Lower lobe of right lung (tissue), 2 donors: ENCODE data around the gene RTCA. TPM values are rescaled to one million over a fixed set of nuclear protein-coding genes. Genes with fewer than 3 reads are reported as not detected.
"Not testable (repeated sequence)": the region's sequence is repeated elsewhere in the genome, so short reads cannot be mapped to it uniquely, and the experiment has no call there.

ENCODE experiments used
- ATAC-seq, 2 donors: fragments of 200-7000 bp; cut with Tn5 transposase; one replicate each; pipeline ENCODE4 v1.9.1; 2020 to 2022; ENCODE audit warnings: mild to moderate bottlenecking in 2 of 2, moderate library complexity in 2 of 2
- DNase-seq: peaks from one replicate; pipeline ENCODE4 v3.0.0-alpha.2; 2020
- H3K27ac ChIP-seq: fragments of 200-600 bp; one replicate; pipeline ENCODE4 v1.8.0; 2022
- H3K27me3 ChIP-seq: fragments of 200-600 bp; one replicate; pipeline ENCODE4 v1.8.0; 2022; ENCODE audit warnings: low read depth
- H3K36me3 ChIP-seq: fragments of 200-600 bp; one replicate; pipeline ENCODE4 v1.8.0; 2022; ENCODE audit warnings: mild to moderate bottlenecking
- H3K4me1 ChIP-seq: fragments of 200-600 bp; one replicate; pipeline ENCODE4 v1.8.0; 2022
- H3K4me3 ChIP-seq: fragments of 200-600 bp; one replicate; pipeline ENCODE4 v1.8.0; 2022; ENCODE audit warnings: mild to moderate bottlenecking
- H3K9me3 ChIP-seq: fragments of 200-600 bp; one replicate; pipeline ENCODE4 v1.8.0; 2022
- intact Hi-C: fragments of 100-400 bp; cut with DNase I; formaldehyde crosslinking; loops from one replicate; pipeline ENCODE4 v1.11.0; 2022
- total RNA-seq: library from RNA; stranded (reverse); fragmentation: NEBNext Ultra II Directional; extraction: Animal tissue kit (Norgen Biotek cat#: 25700); gene quantifications from one replicate; pipeline ENCODE4 v1.2.1, GENCODE V29; 2021
- TF ChIP-seq, protein P1 (sequence below): fragments of 200-600 bp; IDR thresholded peaks from one replicate; pipeline ENCODE4 v1.8.0; 2022; ENCODE audit warnings: antibody characterized with exemption, mild to moderate bottlenecking
- donor health status: DM: no; HTN: yes; CAD: no; lungs with severe emphysema.

Gene RTCA
- total RNA-seq, 1 donor from 2014 or later = 31.1 TPM

DNA sequence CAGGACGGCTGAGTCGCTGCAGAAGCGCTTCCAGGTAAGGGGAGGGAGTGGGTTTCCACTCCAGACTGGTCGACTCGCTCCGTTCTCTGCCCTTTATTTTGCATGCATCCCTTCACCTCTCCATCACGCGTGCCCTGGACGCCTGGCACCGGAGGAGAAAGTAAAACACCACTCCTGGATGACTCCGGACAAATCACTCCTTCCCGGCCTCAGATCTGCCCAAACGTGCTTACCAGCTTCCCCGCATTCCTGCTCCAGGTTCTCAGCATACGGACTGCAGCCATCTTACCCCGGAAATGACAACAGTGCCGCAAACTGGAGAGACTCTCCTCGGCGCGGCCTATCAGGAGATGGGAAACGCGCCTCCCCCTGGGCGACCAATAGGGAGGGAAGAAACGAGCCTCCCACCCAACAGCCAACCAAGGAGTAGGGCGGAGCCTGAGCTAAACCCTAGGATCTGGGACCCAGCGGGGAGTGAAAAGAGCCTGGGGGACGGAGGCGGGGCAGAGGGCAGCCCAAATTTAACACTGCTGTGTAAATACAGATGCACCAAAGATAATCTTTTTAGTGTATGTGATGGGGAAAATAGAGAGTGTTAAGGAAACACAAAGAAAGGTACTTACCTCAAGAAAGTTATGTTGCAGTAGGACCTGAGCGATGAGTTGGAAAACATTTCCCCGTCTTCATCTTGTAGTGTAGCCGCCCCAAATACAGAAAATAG is 16.3 kb upstream of the RTCA start, which contains the start of gene DBT:
Gene DBT, minus strand, starts transcription at position 298 of the 721 bp plus-strand sequence. Its CDS starts 14 bp downstream, at position 284.
- H3K36me3 ChIP-seq = no peaks in the 10 kb centered on the region
- peaks cover 21% of the 10 kb centered on the region for H3K4me1 ChIP-seq
- ATAC-seq = peak; percentile 100

DNA sequence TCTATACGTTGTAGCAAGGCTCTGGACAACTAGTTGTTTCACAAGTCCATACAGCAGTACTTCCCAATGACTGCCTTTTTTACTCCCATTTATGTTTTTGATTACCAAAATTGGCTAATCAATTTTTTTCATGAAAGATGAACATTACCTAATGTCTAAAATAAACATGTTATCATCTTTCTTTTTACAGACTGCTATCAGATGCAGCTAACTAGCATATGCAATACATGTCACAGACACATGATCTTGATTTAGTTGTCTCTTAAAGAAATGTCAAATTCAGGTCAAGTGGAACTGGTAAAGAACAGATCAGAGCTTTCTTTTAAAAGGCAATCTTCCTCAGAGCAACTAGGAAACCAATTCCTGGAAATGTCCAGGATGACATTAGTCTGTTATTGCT is 15.8 kb upstream of the RTCA start:
- no peaks in the 10 kb centered on the region for H3K9me3 ChIP-seq
- TF ChIP-seq, protein P1, sequence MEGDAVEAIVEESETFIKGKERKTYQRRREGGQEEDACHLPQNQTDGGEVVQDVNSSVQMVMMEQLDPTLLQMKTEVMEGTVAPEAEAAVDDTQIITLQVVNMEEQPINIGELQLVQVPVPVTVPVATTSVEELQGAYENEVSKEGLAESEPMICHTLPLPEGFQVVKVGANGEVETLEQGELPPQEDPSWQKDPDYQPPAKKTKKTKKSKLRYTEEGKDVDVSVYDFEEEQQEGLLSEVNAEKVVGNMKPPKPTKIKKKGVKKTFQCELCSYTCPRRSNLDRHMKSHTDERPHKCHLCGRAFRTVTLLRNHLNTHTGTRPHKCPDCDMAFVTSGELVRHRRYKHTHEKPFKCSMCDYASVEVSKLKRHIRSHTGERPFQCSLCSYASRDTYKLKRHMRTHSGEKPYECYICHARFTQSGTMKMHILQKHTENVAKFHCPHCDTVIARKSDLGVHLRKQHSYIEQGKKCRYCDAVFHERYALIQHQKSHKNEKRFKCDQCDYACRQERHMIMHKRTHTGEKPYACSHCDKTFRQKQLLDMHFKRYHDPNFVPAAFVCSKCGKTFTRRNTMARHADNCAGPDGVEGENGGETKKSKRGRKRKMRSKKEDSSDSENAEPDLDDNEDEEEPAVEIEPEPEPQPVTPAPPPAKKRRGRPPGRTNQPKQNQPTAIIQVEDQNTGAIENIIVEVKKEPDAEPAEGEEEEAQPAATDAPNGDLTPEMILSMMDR = no peak
- intact Hi-C loops = no loop called here
- no peaks in the 10 kb centered on the region for H3K27me3 ChIP-seq
- H3K27ac ChIP-seq = peak overlapping the region; percentile 92
- no peak for ATAC-seq
- peak overlapping the region; percentile 79 for H3K4me3 ChIP-seq
- H3K4me1 ChIP-seq = peaks cover 21% of the 10 kb centered on the region
- H3K36me3 ChIP-seq = no peaks in the 10 kb centered on the region
- DNase-seq = no peak

More for the DNA sequence above, 16.3 kb upstream of the RTCA start, which contains the start of gene DBT:
- Histone ChIP-seq H3K9me3 (no peaks in the 10 kb centered on the region), H3K27me3 (no peaks in the 10 kb centered on the region), H3K4me3 (peak within 1 kb of the TSS; percentile 79), H3K27ac (peak within 1 kb of the TSS; percentile 92)
- TF ChIP-seq, protein P1 = no peak
- DNase-seq = peak; percentile 96
- intact Hi-C loops = no loop called here

DNA sequence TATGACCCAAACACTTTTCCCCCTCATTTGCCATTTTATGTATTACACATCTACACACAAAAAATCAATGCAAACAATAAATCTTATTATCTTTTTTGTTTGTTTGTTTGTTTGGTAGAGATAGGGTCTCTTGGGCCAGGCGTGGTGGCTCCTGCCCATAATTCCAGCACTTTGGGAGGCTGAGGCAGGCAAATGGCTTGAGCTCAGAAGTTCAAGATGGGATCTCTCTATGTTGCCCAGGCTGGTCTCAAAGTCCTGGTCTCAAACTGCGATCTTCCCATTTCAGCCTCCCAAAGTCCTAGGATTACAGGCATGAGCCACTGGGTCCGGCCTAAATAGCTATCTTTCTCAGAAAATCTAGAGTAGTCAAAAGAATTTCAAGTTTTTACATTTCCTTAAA is 15.2 kb upstream of the RTCA start:
- DNase-seq (no peak), ATAC-seq (no peak)
- no peak overlapping the region for H3K27ac ChIP-seq
- peaks cover 21% of the 10 kb centered on the region for H3K4me1 ChIP-seq
- no peaks in the 10 kb centered on the region for H3K9me3 ChIP-seq
- no peak overlapping the region for H3K4me3 ChIP-seq
- H3K27me3 ChIP-seq = no peaks in the 10 kb centered on the region
- TF ChIP-seq, protein P1 = no peak
- H3K36me3 ChIP-seq = no peaks in the 10 kb centered on the region
- intact Hi-C loops = no loop called here

DNA sequence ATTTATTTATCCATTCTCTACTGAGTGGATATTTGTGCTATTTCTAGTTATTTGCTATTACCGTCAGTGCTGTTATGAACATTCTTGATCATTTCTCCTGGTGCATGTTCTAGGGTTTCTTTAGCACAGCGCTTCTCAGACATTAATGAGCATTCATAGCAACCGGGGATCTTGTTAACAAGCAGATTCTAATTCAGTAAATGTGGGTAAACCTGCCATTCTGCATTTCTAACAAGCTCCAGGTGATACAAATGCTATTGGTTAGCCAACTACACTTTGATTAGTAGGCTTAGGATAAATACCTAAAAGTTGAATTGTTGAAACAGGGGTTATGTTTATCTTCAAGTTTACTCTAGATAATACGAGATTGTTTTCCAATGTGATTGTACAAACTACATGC is 13.1 kb upstream of the RTCA start:
- H3K9me3 ChIP-seq = no peaks in the 10 kb centered on the region
- DNase-seq = no peak
- no peaks in the 10 kb centered on the region for H3K27me3 ChIP-seq
- peaks cover 21% of the 10 kb centered on the region for H3K4me1 ChIP-seq
- no peak for ATAC-seq
- intact Hi-C loops = no loop called here
- no peak overlapping the region for H3K27ac ChIP-seq
- no peak overlapping the region for H3K4me3 ChIP-seq
- TF ChIP-seq, protein P1 = no peak
- H3K36me3 ChIP-seq = no peaks in the 10 kb centered on the region

DNA sequence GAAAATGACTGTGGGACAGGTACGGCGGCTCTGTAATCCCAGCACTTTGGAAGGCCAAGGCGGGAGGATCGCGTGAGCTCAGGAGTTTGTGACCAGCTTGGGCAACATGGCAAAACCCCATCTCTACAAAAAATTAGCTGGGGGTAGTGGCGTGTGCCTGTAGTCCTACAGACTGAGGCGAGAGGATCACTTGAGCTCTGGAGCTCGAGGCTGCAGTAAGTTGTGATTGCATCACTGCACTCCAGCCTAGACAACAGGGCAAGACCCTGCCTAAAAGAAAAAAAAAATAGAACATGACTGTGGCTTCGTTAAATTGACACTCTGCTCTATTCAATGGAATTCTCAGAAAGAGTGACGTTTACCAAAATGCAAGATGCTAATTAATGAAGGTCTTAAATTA is 12.5 kb upstream of the RTCA start:
- no peaks in the 10 kb centered on the region for H3K36me3 ChIP-seq
- no peaks in the 10 kb centered on the region for H3K27me3 ChIP-seq
- TF ChIP-seq, protein P1 = no peak
- H3K9me3 ChIP-seq = no peaks in the 10 kb centered on the region
- no peak overlapping the region for H3K27ac ChIP-seq
- ATAC-seq (peak in 1 of 2 donors; percentile 40), DNase-seq (no peak)
- H3K4me1 ChIP-seq = peaks cover 16% of the 10 kb centered on the region
- no peak overlapping the region for H3K4me3 ChIP-seq
- intact Hi-C loops = no loop called here

DNA sequence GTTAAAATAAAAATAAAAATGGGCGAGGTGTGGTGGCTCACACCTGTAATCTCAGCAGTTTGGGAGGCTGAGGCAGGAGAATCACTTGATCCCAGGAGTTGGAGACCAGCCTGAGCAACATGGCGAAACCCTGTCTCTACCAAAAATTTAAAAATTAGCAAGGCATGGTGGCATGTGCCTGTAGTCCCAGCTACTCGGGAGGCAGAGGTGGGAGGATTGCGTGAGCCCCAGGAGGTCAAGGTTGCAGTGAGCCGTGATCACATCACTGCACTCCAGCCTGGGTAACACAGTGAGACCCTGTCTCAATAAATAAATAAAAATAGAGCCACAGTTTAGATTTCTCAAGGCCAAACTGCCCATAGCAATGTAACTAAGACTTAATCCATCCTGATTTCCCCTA is 9.7 kb upstream of the RTCA start:
- H3K27ac ChIP-seq, H3K4me1 ChIP-seq, intact Hi-C loops, DNase-seq, H3K36me3 ChIP-seq, H3K4me3 ChIP-seq, H3K27me3 ChIP-seq, ATAC-seq, H3K9me3 ChIP-seq: not testable (repeated sequence)

DNA sequence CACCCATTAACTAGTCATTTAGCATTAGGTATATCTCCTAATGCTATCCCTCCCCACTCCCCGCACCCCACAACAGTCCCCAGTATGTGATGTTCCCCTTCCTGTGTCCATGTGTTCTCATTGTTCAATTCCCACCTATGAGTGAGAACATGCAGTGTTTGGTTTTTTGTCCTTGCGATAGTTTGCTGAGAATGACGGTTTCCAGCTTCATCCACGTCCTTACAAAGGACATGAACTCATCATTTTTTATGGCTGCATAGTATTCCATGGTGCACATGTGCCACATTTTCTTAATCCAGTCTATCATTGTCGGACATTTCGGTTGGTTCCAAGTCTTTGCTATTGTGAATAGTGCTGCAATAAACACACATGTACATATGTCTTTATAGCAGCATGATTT is 7.6 kb upstream of the RTCA start:
- H3K27ac ChIP-seq, H3K4me1 ChIP-seq, intact Hi-C loops, H3K36me3 ChIP-seq, H3K27me3 ChIP-seq, H3K9me3 ChIP-seq, H3K4me3 ChIP-seq, ATAC-seq, DNase-seq: not testable (repeated sequence)
